CD14-positive monocyte (primary cell): ENCODE results near the gene SPATA13. TPM values are rescaled to one million over a fixed set of nuclear protein-coding genes. Genes with fewer than 3 reads are reported as not detected.

ENCODE experiments used
- DNase-seq, 3 donors: peaks; one replicate each; pipeline ENCODE4 v3.0.0-alpha.2; 2011 to 2022
- H2AFZ ChIP-seq: 2 replicates; pipeline ENCODE4 v1.6.0; 2012; ENCODE audit warnings: mild to moderate bottlenecking, low read depth, low read length, inconsistent platforms; ENCODE audit not compliant: insufficient read depth, poor library complexity, severe bottlenecking
- H3K27ac ChIP-seq, 2 donors: 1 replicate in 1 of 2; 2 replicates in 1 of 2; pipeline ENCODE4 v1.5.1; 2012 to 2013; ENCODE audit warnings: low read length in 2 of 2, control low read depth in 1 of 2, inconsistent platforms in 1 of 2, low read depth in 1 of 2, mild to moderate bottlenecking in 1 of 2
- H3K27me3 ChIP-seq, 2 donors: one replicate each; pipeline versions ENCODE4 v1.6.0 to v1.6.1; 2011 to 2013; ENCODE audit warnings: low read length in 2 of 2; ENCODE audit not compliant: control insufficient read depth in 2 of 2, insufficient read depth in 2 of 2
- H3K36me3 ChIP-seq, 2 donors: replicated peaks in 1 of 2; 1 replicate in 1 of 2; 2 replicates in 1 of 2; pipeline versions ENCODE4 v1.5.1 to v1.6.1; 2012 to 2013; ENCODE audit warnings: low read length in 2 of 2, control low read depth in 1 of 2, inconsistent platforms in 1 of 2, mild to moderate bottlenecking in 1 of 2; ENCODE audit not compliant: insufficient read depth in 2 of 2, control insufficient read depth in 1 of 2
- H3K4me1 ChIP-seq, 2 donors: 1 replicate in 1 of 2; 2 replicates in 1 of 2; pipeline versions ENCODE4 v1.5.1 to v1.6.1; 2012 to 2013; ENCODE audit warnings: low read length in 2 of 2, control low read depth in 1 of 2, inconsistent platforms in 1 of 2, mild to moderate bottlenecking in 1 of 2, moderate library complexity in 1 of 2; ENCODE audit not compliant: insufficient read depth in 2 of 2, control insufficient read depth in 1 of 2
- H3K4me2 ChIP-seq: replicated peaks from 2 replicates; pipeline ENCODE3; 2012; ENCODE audit warnings: low read length, moderate library complexity, mild to moderate bottlenecking; ENCODE audit not compliant: poor library complexity, severe bottlenecking; ENCODE audit errors: extremely low read depth
- H3K4me3 ChIP-seq, 3 experiments: fragments of 200-600 bp in 1 of 3; sonication (generic) in 1 of 3; replicated peaks in 1 of 3; 1 replicate in 2 of 3; 2 replicates in 1 of 3; pipeline ENCODE4 v1.5.1; 2011 to 2013; ENCODE audit warnings: low read length in 3 of 3, mild to moderate bottlenecking in 3 of 3, control low read depth in 2 of 3, low read depth in 2 of 3, inconsistent platforms in 1 of 3, moderate library complexity in 1 of 3
- H3K79me2 ChIP-seq: 2 replicates; pipeline ENCODE4 v1.6.0; 2012; ENCODE audit warnings: mild to moderate bottlenecking, control low read depth, inconsistent platforms, low read length, moderate library complexity; ENCODE audit not compliant: insufficient read depth
- H3K9ac ChIP-seq: 2 replicates; pipeline ENCODE4 v1.6.0; 2017; ENCODE audit warnings: low read length, mild to moderate bottlenecking; ENCODE audit not compliant: insufficient read depth, poor library complexity, severe bottlenecking
- H3K9me3 ChIP-seq, 2 donors: replicated peaks in 1 of 2; 1 replicate in 1 of 2; 2 replicates in 1 of 2; pipeline versions ENCODE4 v1.5.1 to v1.6.1; 2012 to 2013; ENCODE audit warnings: low read length in 2 of 2, control low read depth in 1 of 2; ENCODE audit not compliant: control insufficient read depth in 1 of 2, insufficient read depth in 1 of 2
- H4K20me1 ChIP-seq: 2 replicates; pipeline ENCODE4 v1.6.0; 2012; ENCODE audit warnings: mild to moderate bottlenecking, low read length, control low read depth, moderate library complexity; ENCODE audit not compliant: insufficient read depth
- H3K27ac Mint-ChIP-seq, 7 donors: one replicate each; pipeline ENCODE4 v1.8.0; 2020; ENCODE audit warnings: mild to moderate bottlenecking in 7 of 7, mixed read lengths in 7 of 7, moderate library complexity in 6 of 7, inconsistent platforms in 2 of 7
- H3K27me3 Mint-ChIP-seq, 3 donors: one replicate each; pipeline ENCODE4 v1.8.0; 2021 to 2022; ENCODE audit warnings: low read depth in 3 of 3, mild to moderate bottlenecking in 3 of 3, mixed read lengths in 3 of 3, moderate library complexity in 3 of 3, inconsistent platforms in 1 of 3
- H3K36me3 Mint-ChIP-seq, 2 donors: one replicate each; pipeline ENCODE4 v1.8.0; 2020; ENCODE audit warnings: mixed read lengths in 2 of 2, inconsistent platforms in 1 of 2, mild to moderate bottlenecking in 1 of 2
- H3K4me1 Mint-ChIP-seq: one replicate; pipeline ENCODE4 v1.8.0; 2020; ENCODE audit warnings: mild to moderate bottlenecking, mixed read lengths
- H3K4me3 Mint-ChIP-seq, 2 donors: one replicate each; pipeline ENCODE4 v1.8.0; 2020; ENCODE audit warnings: mild to moderate bottlenecking in 2 of 2, mixed read lengths in 2 of 2, moderate library complexity in 1 of 2
- H3K9me3 Mint-ChIP-seq, 7 donors: one replicate each; pipeline ENCODE4 v1.8.0; 2020 to 2022; ENCODE audit warnings: mixed read lengths in 7 of 7, mild to moderate bottlenecking in 6 of 7, moderate library complexity in 6 of 7, inconsistent platforms in 2 of 7
- CTCF ChIP-seq: fragments of 200-600 bp; IDR thresholded peaks from one replicate; pipeline ENCODE4 v1.8.0; 2022; ENCODE audit warnings: antibody characterized with exemption, mild to moderate bottlenecking
- WGBS: methylation state at CpG from one replicate; pipeline ENCODE4 v1.1.5; 2013; ENCODE audit warnings: missing lambda C conversion rate; ENCODE audit not compliant: insufficient coverage; 5-methylcytosine and 5-hydroxymethylcytosine counted together
- intact Hi-C, 2 donors: fragments of 100-400 bp; cut with micrococcal nuclease; formaldehyde crosslinking; loops; one replicate each; pipeline versions ENCODE4 v1.15.0 to v1.15.1; 2023
- polyA plus RNA-seq, 3 donors: library from polyadenylated mRNA; depleted of rRNA in 1 of 3; unstranded in 2 of 3; stranded (reverse) in 1 of 3; fragments of 300-500 nt in 2 of 3; fragments of >200 nt in 1 of 3; fragmentation: Illumina TruSeq in 2 of 3; gene quantifications; 1 replicate in 2 of 3; 2 replicates in 1 of 3; pipeline ENCODE4 v1.2.3, GENCODE V29; 2012 to 2021

Gene SPATA13
- polyA plus RNA-seq, 3 donors = 9.3 to 44.7 (median 11.6) TPM

- Histone ChIP-seq H3K79me2 (no peaks in the 10 kb centered on the region), H3K4me1 (peaks cover 17 to 34% of the 10 kb centered on the region in 2 donors), H3K9me3 (no peaks in the 10 kb centered on the region), H3K27me3 (no peaks in the 10 kb centered on the region), H4K20me1 (no peaks in the 10 kb centered on the region), H3K4me3 (no peak overlapping the region), H3K9ac (no peak overlapping the region), H3K36me3 (no peaks in the 10 kb centered on the region), H3K4me2 (no peak overlapping the region), H2AFZ (no peak overlapping the region), H3K27ac (no peak overlapping the region)
- no peak for TF ChIP-seq CTCF
- peaks cover 0 to 2% (median 0%) of the 10 kb centered on the region in 7 donors for H3K9me3 Mint-ChIP-seq
- peaks cover 0 to 1% (median 0%) of the 10 kb centered on the region in 3 donors for H3K27me3 Mint-ChIP-seq
- H3K4me1 Mint-ChIP-seq = peaks cover 35% of the 10 kb centered on the region
- no peak for DNase-seq
- intact Hi-C loops = no loop called here
- no peaks in the 10 kb centered on the region for H3K36me3 Mint-ChIP-seq
- peak overlapping the region in 1 of 7 donors; percentile 41 for H3K27ac Mint-ChIP-seq
- 83% methylated on average over 2 of the region's 5 CpGs for WGBS
- no peak overlapping the region for H3K4me3 Mint-ChIP-seq
These were observed 81.6 kb downstream of the SPATA13 start for GRCh38 chr13:24242100-24242499.

GRCh38 chr13:24243302-24243701 is 82.8 kb downstream of the SPATA13 start:
- H3K4me3 Mint-ChIP-seq = no peak overlapping the region
- Histone ChIP-seq H3K4me2 (no peak overlapping the region), H3K27me3 (no peaks in the 10 kb centered on the region), H3K27ac (peak overlapping the region in 1 of 2 donors; percentile 27), H3K36me3 (no peaks in the 10 kb centered on the region), H3K4me1 (peaks cover 17 to 42% of the 10 kb centered on the region in 2 donors), H3K4me3 (no peak overlapping the region), H3K9me3 (no peaks in the 10 kb centered on the region), H2AFZ (no peak overlapping the region), H4K20me1 (no peaks in the 10 kb centered on the region), H3K9ac (no peak overlapping the region), H3K79me2 (no peaks in the 10 kb centered on the region)
- no CpG with 5 or more reads among the region's 2 CpGs for WGBS
- intact Hi-C loops = no loop called here
- no peak for TF ChIP-seq CTCF
- H3K9me3 Mint-ChIP-seq = peaks cover 0 to 3% (median 0%) of the 10 kb centered on the region in 7 donors
- H3K27ac Mint-ChIP-seq = peak overlapping the region; percentile 19 to 85 (median 69)
- peaks cover 0 to 1% (median 0%) of the 10 kb centered on the region in 3 donors for H3K27me3 Mint-ChIP-seq
- H3K36me3 Mint-ChIP-seq = no peaks in the 10 kb centered on the region
- DNase-seq = peak; percentile 50 to 76 (median 50)
- H3K4me1 Mint-ChIP-seq = peaks cover 40% of the 10 kb centered on the region
